ENCODE data around the gene RPS6KB2.

DNA sequence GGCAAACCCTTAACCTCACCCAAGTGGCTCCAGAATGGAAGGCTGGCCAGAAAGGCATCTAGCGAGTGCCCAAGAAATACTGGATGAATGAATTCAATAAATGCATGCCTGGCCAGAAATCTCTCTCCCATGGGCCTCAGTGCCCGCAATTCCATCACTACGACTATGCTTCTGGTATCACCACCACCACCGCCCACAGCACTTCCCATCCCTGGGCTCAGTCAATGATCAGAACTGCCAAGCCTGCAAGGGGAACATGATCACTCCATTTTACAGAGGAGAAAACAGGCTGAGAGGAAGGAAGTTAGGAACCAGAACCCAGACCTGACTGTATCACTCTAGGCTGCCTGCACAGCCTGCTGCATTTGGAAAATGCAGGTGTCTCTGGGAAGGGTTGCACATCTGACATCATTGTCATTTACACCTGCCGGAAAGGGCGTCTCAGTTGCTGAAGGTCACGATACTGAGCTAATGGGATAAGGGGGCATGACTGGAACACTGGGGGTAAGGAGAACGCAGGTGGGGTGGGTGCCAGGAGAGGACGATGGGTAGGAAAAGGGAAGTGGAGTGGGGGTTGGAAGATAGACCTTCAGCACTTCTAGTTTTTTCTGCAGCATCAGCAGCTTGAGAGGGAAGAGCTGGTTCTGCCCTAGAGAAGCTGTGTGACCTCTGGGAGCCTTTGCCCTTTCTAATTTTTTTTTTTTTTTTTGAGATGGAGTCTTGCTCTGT lies 21.0 kb downstream of the RPS6KB2 start:
- TF ChIP-seq, protein P1, sequence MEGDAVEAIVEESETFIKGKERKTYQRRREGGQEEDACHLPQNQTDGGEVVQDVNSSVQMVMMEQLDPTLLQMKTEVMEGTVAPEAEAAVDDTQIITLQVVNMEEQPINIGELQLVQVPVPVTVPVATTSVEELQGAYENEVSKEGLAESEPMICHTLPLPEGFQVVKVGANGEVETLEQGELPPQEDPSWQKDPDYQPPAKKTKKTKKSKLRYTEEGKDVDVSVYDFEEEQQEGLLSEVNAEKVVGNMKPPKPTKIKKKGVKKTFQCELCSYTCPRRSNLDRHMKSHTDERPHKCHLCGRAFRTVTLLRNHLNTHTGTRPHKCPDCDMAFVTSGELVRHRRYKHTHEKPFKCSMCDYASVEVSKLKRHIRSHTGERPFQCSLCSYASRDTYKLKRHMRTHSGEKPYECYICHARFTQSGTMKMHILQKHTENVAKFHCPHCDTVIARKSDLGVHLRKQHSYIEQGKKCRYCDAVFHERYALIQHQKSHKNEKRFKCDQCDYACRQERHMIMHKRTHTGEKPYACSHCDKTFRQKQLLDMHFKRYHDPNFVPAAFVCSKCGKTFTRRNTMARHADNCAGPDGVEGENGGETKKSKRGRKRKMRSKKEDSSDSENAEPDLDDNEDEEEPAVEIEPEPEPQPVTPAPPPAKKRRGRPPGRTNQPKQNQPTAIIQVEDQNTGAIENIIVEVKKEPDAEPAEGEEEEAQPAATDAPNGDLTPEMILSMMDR (IDR thresholded peaks at IDR 0.05): no peak
- no peak for TF ChIP-seq POLR2A (IDR thresholded peaks at IDR 0.05)
- no peak for TF ChIP-seq EP300 (IDR thresholded peaks at IDR 0.05)

Data from suprapubic skin (tissue), 3 donors.